Testis (tissue), 2 donors: ENCODE measurements around the gene TPSD1.
"Not testable (repeated sequence)": the region's sequence is repeated elsewhere in the genome, so short reads cannot be mapped to it uniquely, and the experiment has no call there.

Source experiments
- CTCF ChIP-seq, 3 experiments: fragments of 450-650 bp in 2 of 3; fragments of 200-600 bp in 1 of 3; sonication (generic) in 1 of 3; IDR thresholded peaks; one replicate each; pipeline ENCODE4 v1.5.1; 2016 to 2019; ENCODE audit warnings: antibody characterized with exemption in 3 of 3, mild to moderate bottlenecking in 2 of 3, moderate library complexity in 1 of 3
- POLR2A ChIP-seq: fragments of 450-650 bp; IDR thresholded peaks from one replicate; pipeline ENCODE4 v1.6.1; 2017; ENCODE audit warnings: antibody characterized with exemption, mild to moderate bottlenecking, moderate library complexity

DNA sequence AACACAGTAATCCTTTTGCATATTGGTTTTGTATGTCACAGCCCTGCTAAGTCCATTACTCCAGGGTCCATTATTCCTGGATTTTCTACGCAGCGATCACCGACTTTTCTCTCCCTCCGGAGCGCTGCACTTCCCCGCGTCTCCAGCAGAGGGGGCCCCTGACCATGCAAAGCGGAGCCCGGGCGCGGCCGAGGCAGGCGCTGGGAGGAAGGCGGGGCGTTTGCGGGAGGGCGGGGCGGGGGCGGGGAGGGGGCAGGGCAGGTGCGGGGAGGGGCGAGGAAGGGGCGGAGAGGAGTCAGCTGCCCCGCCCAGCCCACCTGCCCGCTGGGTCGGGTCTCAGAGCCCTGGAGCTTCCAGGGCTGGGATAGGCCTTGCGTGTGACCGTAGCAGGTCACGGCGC, 19.2 kb upstream of the TPSD1 start:
- not testable (repeated sequence) for TF ChIP-seq POLR2A; CTCF (IDR thresholded peaks at IDR 0.05)
